Pulmonary artery endothelial cell (primary cell): ENCODE data around the gene CNKSR3. TPM values are rescaled to one million over a fixed set of nuclear protein-coding genes. Genes with fewer than 3 reads are reported as not detected.

Experiments
- DNase-seq: peaks from one replicate; pipeline ENCODE4 v3.0.0-alpha.2; 2011; ENCODE audit warnings: low read depth, low spot score
- total RNA-seq: library from RNA; depleted of rRNA; stranded (reverse); fragments of >200 nt; gene quantifications from 2 replicates; pipeline ENCODE4 v1.2.3, GENCODE V29; 2014

The CNKSR3 gene
- total RNA-seq, 1 donor from 2014 or later: 7.3 TPM

GRCh38 chr6:154354265-154354777, 156.2 kb downstream of the CNKSR3 start:
- DNase-seq: no peak

DNA sequence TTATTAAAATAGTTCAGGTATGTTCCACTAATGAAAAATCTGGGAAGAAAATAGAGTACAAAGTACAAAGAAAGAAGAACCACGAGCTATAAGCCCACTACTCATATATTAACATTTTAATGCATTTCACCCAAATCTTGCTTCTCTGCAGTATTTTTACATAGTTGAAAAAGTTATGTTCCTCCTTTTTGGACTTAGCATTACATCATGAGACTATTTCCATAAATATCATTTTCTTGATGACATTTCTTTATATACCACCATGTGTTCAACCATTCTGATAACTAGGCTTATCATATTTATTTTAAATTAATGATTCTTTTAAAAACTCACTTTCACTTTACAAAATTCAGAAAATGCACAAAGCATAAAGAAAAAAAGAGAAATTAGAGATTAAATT, 156.9 kb downstream of the CNKSR3 start:
- no peak for DNase-seq

GRCh38 chr6:154352898-154353585, 157.4 kb downstream of the CNKSR3 start:
- no peak for DNase-seq

DNA sequence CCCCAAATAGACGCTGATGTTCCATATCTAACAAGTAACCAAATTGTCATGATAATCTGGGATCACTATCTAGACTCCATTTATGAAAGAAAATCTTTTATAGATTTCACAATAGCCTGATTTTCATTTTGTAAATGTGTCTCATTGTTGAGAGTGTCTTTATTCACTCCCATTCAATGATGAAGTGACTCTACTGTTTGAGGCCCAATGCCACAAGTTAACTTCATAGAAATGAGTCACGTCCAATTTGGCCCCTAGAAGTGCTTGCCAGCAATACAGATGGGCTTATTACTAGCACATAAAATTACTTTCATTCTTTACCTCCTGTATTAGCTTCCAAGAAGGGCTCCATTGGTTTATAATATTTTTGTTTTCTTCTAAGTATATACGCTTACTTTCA, 160.2 kb downstream of the CNKSR3 start:
- DNase-seq: no peak

DNA sequence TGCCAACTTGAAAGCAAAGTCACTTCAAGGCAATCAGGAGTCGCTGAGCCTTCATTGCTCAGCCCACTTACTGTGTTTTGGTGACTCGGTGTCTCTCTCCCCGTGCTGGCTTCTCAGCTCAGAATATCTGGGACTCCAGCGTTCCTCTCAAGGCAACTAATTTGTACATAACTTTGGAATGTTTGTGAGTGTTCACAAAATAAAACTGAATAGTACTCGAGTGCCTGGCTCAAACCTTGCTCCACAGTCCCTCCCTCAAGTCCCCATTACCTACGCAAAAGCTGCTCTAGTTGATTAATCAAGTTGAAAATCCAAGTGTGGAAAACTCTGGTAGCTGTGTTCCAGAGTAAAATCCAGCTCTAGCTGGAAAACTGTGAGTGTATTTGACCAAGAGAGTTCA, 162.5 kb downstream of the CNKSR3 start:
- DNase-seq: no peak

- no peak for DNase-seq
These were observed 164.7 kb downstream of the CNKSR3 start for GRCh38 chr6:154345811-154346210.

GRCh38 chr6:154343473-154344308, 166.8 kb downstream of the CNKSR3 start:
- DNase-seq: no peak

DNA sequence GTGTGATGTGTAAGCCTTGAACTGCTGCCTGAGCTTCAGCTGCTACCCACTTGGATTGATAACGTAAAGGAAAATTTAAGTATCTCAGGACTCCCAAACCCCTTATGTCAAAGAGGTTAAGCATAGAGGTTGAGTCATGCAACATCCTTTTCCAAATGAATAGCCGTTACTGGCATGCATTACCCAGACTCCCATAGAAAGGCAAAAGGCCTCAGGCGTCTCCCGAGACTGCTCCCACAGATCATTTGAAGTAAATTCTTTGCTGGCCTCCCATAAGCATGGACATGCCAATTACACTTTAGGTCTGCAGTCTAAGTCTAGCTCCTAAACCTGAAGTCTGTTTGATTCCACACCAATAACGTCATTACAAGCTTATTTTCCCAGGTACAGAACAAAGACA, 168.6 kb downstream of the CNKSR3 start:
- DNase-seq: no peak

GRCh38 chr6:154341336-154341735, 169.1 kb downstream of the CNKSR3 start:
- DNase-seq: no peak

Other genes starting within 250 kb of the CNKSR3 start
- under 0.01 and 0.11 TPM in 2 replicates for gene IPCEF1, start 153.9 kb downstream of the CNKSR3 start, total RNA-seq
- 19.5 and 21.8 TPM in 2 replicates for gene SCAF8, start 222.7 kb upstream of the CNKSR3 start, total RNA-seq